ENCODE measurements around the gene OBSL1.

- no peak for TF ChIP-seq SUZ12 (IDR thresholded peaks at IDR 0.05; ENCODE audit: extremely low read depth, insufficient read depth, insufficient read length)
- no peak for TF ChIP-seq ZNF274 (IDR thresholded peaks at IDR 0.05; ENCODE audit: low read depth, low read length)
- no peak for TF ChIP-seq YY1 (IDR thresholded peaks at IDR 0.05; ENCODE audit: insufficient read depth, insufficient read length)
Observed at GRCh38 chr2:219506153-219506801, 65.1 kb downstream of the OBSL1 start.
